GM19043 (cell line): ENCODE data around the gene TCEA2.
"Not testable (repeated sequence)": the region's sequence is repeated elsewhere in the genome, so short reads cannot be mapped to it uniquely, and the experiment has no call there.

Experiments used
- ATAC-seq: cut with Tn5 transposase; IDR thresholded peaks from one replicate; pipeline ENCODE4 v1.9.1; 2021; ENCODE audit warnings: low read depth; ENCODE audit not compliant: unreplicated experiment

The TCEA2 gene

DNA sequence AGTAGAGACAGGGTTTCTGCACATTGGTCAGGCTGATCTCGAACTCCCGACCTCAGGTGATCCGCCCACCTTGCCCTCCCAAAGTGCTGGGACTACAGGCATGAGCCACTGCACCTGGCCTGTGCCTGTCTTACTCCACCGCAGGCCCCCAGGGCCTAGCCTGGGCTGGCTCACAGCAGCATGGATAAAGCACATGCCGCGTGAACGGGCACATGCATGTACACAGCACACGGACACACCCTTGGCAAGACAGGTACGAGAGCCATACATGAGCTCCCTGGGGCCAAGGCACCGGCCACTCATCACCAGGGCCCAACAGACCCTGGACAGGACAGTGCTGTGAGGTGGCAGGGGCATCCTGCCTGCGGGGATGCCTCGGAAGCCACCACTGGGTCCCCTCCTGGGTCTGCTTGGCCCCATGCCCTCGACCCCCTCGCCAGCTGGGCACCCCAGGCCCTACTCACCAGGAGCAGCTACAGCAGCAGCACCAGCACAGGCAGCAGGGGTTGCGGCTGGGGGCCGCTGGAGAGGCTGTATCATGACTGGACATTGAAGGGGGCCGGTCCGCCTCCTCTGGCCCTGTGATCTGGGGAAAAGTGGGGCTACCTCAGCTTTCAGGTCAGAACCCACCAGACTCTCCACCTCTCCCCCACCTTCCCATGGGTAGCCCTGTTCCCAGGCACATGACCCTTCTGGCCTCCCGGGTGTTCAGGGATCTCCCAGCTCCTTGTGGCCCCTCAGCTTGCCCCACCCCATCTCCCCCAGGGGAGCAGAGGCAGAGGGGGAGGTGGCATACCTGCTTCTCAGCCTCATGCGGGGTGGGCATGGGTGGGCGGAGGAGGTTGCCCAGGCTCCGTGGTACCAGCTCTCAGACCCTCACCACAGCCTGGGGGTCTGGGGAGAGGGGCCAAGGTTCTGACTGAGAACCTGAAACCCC lies 13.3 kb downstream of the TCEA2 start:
- no peak for ATAC-seq

GRCh38 chr20:64077094-64077493 lies 14.1 kb downstream of the TCEA2 start:
- ATAC-seq, result no peak

GRCh38 chr20:64077541-64077875 lies 14.5 kb downstream of the TCEA2 start:
- no peak for ATAC-seq

- ATAC-seq, result no peak
Observed at GRCh38 chr20:64077876-64078551, 15.0 kb downstream of the TCEA2 start.

DNA sequence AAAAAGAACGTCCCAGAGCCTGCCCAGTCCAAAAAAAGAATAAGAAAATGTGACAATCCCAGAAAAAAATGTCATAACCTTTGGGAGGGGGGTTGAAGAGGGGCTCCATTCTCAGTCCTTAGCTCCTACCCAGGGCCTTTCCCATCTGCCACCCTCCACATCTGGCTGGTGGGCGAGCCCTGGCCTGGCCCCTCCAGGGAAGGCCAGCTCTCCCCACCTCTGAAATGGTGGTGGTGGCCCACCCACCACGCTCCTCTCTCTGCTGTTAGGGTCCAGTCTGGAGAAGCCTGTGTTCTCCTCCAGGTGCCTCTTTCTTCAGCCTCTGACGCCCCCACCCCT lies 15.9 kb downstream of the TCEA2 start:
- no peak for ATAC-seq

GRCh38 chr20:64079273-64080012 lies 16.4 kb downstream of the TCEA2 start, which contains the start of gene RGS19:
RGS19 (minus strand) TSS chr20:64079518; CDS start chr20:64076886, 2,632 bp downstream.
- ATAC-seq, result no peak

DNA sequence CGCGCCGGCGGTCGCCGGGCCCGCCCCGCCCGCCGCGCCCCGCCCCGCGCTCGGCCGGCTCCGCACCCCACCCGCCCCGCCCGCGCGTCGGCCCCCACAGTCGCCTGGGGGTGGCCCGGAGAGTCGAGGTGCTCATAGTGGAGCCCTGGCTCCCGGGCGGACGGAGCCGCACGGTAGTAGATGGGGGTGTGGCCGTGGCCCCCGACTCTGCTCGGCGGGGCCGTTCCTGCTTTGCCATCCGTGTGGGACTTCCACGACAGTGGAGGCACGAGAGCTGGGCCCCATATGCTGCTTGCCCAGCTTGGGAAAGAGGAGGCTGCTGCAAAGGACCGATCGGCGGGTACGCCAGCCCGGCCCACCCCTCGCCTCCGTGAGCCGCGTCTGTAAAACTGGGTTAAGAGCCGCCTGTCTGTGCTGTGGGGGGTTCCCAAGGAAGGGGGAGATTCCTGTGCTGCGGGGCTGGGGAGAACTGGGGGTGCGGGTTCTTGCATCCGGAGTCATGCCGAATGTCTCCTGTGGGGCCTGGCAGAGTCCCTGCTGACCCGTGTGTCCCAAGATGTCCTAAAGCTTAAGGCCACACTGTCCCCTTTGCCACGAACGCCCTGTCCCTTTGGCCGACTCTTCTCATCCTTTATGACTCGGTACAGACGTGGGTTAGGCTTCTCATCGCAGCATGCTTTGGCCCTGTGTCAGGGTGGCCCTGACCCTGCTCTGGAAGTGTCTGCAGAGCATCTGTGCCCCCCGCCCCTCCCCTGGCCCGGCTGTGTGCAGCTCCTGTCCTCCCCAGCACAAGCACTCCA lies 17.2 kb downstream of the TCEA2 start, which contains the start of gene OPRL1:
OPRL1 (plus strand) TSS at position 70 of the 800 bp plus-strand sequence. CDS start 12,639 bp downstream, outside the sequence.
- ATAC-seq, result no peak

GRCh38 chr20:64080813-64081623 lies 18.0 kb downstream of the TCEA2 start:
- no peak for ATAC-seq

DNA sequence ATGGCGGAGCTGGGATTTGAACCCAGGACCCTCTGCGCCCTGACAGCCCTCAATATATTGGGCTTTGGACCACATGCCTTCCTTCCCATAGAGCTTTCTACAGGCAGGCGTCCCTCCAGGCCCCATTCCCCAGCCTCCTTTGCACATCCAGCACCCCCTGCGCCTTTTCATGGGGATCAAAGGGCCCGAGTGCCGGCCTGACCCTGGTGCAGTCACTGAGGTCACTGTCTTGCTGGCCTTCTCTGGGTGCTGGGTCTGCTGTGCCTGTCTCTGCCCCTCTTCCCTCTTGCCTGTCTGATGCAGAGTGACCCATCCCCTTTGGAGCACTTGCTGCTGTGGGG lies 18.6 kb downstream of the TCEA2 start:
- ATAC-seq, result no peak

- no peak for ATAC-seq
Observed at GRCh38 chr20:64082126-64082731, 19.2 kb downstream of the TCEA2 start.

DNA sequence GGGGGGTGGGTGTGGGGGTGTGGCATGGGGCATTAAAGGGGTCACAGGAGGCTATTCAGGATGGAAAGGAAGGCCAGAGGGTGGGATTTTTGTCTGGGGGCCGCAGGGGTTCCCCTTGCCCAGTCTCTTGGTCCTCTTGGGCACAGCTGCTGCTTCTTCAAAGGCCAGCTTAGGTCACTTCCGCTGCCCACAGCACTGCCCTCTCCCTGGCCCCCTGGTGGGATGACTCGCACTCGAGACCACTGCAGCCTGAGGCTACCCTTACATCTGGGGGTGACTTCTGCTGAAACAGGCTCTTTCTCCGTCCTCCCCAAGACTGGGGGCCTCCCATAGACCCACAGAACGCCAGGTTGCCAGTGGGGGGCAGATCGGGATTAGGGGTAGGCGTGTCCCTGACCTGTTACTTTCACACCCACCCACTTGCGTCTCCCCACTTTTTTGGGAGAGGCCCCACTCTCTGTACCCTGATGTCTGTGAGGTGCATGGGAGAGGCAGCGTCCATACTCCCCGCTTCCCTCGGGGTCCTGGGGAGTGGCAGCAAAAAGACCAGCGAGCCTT lies 19.9 kb downstream of the TCEA2 start:
- no peak for ATAC-seq

GRCh38 chr20:64083378-64083803 lies 20.4 kb downstream of the TCEA2 start:
- ATAC-seq, result no peak

GRCh38 chr20:64083804-64084684 lies 21.0 kb downstream of the TCEA2 start, which contains the start of gene LKAAEAR1:
LKAAEAR1 (minus strand) TSS chr20:64084398; CDS start chr20:64084219, 179 bp downstream.
- no peak for ATAC-seq

DNA sequence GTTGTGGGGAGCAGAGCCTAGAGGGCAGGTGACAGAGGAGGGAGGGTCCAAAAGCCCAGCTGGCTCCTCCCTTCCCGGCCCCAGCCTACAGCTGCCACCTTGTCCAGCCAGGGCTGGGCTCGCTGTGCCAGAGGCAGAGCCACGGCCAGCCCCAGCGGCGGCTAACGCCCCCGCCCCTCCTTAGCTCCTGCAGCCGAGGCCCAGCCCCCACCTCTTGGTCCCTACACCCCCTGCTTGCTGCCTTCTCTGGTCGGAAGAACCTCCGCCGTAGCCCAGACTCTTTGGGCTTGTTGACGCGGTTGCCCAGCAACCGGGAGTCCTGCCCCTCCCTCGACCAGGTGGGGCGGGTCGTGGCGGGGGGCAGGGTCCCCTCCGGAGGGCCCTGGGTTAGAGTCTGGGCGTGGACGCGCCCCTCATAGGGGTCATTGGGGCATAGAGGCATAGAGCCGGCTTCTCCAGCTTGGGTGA lies 21.7 kb downstream of the TCEA2 start:
- no peak for ATAC-seq

GRCh38 chr20:64086801-64087200 lies 23.8 kb downstream of the TCEA2 start:
- no peak for ATAC-seq

GRCh38 chr20:64087226-64087825 lies 24.3 kb downstream of the TCEA2 start:
- not testable (repeated sequence) for ATAC-seq

GRCh38 chr20:64088586-64088985 lies 25.6 kb downstream of the TCEA2 start:
- not testable (repeated sequence) for ATAC-seq
